DMS114 treated with DMSO at 0.1 percent for 48 hours (cell line): ENCODE results near the gene PTPRN2.

Source experiments
- DNase-seq: peaks from one replicate; lab custom pipeline; 2025; ENCODE audit not compliant: unreplicated experiment; lab: John Stamatoyannopoulos, UW

The PTPRN2 gene

DNA sequence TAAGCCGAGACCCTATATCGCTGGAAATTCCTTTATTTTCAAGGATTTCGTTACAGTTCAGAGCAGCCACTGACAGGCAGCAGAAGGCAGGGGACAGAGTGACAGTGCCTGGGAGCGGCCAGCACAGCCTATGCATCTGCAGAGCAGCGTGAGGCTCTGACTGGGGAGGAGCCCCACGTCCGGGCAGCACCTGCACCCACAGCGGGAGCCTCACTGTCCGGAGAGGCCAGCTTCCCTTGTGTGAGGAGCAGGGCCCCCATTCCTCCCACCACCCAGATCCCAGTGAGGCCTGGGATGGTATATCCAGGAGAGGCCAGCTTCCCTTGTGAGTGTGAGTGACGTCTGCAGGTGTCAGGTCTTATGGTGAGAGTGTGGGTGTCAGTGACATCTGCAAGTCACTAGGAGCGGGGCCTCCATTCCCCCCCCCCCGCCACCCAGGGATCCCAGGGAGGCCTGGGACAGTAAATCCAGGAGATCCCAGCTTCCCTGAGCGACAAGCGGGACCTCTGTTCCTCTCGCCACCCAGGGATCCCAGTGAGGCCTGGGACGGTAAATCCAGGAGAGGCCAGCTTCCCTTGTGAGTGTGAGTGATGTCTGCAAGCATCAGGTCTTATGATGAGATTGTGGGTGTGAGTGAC is 259.1 kb downstream of the PTPRN2 start:
- DNase-seq: no peak

DNA sequence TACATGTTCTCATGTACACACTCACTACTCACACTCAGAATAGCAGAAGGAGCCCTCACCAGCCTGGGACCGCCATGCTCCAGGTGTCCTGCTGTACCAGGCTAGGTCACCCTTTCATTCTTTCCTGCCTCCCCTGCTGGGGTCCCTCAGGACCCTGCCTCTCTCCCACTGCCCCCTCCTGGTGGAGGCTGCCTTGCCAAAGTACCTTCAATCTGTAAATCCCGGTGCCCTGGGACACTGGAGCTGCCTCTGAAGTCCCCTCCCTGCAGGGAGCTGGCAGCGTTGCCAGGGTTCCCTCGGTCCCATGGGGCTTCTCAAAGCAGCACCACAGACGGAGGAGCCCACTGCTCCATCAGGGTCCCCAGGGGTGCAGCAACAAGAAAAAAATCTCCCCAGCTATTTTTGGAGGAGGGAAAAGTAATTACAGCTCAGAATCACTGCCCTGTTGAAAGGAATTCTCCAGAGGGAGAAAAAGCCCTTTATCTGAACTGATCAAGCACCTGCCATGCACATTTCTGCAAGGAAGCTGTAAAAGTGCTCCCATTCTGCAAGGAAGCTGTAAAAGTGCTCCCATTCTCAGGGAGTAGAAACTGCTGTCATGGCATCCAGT is 259.9 kb downstream of the PTPRN2 start:
- DNase-seq: no peak

DNA sequence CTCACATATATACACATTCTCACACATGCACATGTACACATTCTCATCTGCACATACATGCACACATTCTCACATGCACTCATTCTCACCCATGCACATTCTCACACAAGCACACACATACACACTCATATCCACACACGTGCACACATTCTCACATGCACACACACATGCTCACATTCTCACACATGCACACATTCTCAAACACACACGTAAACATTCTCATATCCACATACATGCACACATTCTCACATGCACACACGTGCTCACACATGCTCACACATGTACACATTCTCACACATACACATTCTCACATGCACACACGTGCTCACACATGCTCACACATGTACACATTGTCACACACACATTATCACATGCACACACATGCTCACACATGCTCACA is 260.6 kb downstream of the PTPRN2 start:
- no peak for DNase-seq

DNA sequence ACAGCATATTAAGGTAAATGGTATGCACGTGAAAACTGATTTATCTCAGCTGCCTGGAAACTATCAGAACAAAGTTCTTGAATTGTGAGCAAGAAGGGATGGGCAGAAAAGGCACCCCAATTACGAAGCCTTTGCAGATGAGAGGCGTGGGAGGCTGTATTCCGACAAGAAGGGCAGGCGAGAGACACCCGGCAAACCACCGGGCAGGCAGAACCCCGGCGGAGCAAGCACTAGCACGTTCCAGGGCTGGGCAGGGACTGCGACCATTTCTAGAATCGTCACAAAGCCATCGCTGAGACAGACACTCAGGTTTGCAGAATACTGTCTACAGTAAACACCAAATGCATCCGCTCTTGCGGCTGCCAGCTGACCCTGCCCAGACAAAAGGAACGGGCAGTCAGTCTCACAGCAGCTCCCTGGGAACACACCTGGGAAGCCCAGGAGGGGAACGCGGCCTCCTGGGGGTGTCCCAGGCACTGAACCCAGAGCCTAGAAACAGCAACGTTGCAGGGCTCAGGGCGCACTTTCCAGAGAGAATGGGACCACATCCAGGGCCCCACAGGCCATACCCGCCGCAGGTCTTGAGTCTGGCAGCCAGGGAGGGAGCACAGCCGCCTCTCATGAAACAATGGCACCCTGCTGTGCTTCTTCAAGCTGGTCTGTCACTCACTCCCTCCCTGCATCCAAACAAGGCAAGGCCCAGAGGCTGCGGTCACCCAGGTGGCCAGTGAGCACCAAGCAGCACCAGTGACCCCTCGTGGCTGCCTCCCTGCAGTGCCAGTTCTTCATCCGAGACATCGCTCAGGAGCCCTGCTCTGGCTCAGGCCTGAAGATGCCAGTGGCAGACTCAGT is 261.9 kb downstream of the PTPRN2 start:
- no peak for DNase-seq

DNA sequence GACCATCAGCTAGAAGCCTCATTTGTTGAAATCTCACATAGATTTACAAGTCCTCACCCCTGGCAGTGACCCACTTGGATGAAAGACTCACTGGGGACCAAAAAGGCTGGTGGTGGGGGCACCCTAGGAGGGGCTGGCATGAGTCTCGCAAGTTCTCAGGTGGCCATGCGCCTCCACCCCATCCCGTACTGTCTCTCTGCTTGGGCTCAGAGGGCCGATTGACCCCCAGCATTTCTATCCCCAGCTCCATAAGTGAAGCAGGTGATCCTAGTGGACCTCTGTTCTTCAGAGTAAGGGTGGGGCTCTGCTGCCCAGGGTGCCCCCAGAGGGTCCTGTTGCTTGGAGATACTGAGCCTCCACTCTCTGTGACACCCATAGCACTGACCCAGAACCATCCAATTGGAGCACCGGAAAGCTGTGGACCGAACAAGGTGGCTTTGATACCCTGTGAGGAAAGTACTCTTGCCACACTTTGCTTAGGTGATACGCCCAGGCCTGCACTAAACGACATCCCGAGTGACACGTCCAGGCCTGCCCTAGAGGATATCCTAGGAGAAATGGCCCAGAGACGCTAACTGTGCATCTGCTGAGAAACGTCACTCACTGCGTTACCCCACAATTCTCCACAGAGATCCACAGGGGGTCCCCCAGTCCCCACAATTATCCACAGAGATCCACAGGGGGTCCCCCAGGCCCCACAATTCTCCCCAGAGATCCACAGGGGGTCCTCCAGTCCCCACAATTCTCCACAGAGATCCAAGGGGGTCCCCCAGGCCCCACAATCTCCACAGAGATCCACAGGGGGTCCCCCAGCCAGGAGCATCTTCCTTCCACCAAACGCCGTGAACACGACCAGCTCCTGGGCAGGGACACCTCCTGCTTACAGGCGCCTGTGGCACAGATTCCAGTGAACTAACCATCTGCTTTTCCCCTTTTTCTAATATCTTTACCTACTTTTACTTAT is 262.9 kb downstream of the PTPRN2 start:
- no peak for DNase-seq

DNA sequence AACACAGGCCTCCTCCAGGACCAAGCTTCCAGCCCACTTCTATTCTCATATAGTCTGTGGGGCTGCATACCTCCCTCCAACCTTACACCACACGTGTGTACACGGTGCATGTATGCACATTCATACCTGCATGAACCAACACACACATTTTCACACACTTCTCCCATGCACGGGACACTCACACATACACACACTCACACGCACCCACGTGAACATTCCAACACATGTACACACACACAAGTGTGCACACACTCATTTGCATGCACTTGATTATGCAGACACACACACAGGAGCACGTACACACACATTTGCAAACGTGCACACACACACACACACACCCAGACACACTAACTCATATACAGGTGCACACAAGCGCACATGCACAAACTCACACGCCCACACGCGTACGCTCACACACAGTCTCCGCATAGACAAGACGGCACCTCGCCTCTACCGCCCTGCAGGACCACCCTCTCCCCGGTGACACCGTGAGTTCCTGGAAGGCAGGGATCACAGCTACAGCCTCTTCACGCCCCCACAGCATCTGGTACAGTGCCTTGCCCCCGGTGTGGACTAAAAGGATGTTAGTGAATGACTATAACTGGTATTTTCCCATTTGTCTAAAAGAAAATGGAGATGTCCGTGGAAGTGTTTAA is 263.8 kb downstream of the PTPRN2 start:
- no peak for DNase-seq

DNA sequence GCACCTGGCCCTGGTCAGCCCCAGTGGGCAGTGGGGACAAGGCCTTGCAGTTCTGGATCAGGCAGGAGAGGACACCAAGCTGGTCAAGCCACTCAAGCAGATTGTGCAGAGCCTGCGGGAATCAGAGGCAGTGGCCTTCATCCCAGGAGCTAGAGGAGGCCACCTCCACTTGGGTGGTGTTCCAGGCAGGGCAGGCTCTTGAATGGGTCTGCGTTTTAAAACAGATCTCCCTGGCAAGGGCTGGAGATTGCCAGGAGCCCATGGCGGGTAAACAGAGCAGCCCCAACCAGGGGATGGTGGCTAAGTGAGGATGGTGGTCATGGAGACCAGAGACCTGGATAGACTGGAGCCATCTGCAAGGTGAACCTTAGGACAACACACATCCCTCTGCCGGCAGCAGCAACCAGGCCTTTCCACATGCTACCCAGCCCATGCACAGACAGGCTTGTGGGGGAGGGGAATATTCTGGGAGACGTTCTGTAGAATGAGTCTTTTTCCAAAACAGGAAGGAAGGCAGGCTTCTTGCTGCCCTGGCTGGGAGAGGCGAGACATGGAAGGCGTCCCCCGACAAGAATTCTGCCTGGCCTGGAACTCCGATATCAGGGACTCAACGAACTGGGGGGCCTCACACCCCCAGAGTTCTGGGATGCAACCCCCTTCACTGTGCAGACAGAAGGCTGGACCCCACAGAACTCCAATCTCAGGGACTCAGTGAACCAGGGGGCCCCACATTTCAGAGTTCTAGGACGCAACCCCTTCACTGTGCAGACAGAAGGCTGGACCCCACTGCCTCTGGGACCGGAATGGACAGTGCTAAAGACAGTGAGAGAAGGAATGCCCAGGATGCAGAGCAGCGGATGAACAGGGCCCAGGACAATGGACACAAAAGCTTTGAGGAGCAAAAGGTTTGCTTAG is 264.8 kb downstream of the PTPRN2 start:
- no peak for DNase-seq

DNA sequence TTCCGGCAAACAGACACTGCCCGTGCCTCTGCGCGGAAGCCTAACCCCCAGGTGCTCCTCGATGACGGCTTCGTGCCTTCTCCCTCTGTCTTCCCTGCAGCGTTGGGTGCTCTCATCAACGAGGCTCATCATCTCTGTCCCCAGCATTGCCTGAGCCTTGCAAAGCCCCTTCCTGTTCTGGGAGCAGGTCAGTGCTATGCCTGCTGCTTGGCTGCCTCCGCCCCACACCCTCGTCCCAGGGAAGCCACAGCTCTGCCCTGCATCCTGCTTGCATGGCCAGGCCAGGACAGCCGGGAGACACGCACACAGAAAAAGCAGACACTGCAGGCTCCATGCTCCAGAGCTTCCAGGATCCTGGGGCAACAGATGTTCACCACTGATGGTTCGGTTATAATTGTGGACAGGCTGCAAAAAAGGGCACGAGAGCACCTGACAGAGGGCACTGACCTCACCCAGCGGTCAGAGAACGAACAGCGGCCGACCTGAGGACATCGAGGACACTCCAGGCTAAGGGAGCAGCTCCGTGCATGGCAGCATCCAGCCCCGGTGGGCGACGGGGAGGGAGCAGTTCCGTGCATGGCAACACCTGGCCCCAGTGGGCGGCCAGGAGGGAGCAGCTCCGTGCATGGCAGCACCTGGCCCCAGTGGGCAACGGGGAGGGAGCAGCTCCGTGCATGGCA is 265.5 kb downstream of the PTPRN2 start:
- no peak for DNase-seq

DNA sequence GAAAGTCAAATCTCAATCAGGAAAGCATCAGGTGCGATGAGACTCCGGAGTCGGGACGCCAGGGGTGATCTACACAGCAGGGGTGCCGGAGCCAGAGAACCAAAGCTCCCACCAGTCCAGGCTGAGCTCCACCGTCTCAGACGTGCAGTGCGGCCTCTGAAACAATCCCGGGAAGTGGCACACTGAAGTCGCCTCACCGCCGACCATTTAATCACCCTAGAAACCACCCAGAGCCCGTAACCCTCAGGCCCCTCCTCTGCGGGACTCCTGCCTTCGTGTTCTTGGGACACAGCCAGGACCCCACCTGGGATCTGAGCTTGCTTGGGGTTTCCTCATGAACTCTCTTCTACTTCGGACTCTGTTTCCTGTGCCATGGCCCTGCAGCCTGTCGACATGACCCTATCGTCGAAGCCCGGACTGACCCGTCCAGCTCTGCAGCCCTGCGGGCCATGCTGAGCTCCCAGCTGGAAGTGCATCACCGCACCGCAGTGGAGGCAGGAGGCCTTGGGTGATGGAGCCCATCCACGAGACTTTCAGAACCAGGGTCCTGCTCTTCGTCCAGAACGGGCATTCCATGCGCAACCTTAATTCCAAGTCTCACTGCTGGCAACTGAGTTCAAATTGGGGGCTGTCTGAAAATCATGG is 266.4 kb downstream of the PTPRN2 start:
- no peak for DNase-seq

DNA sequence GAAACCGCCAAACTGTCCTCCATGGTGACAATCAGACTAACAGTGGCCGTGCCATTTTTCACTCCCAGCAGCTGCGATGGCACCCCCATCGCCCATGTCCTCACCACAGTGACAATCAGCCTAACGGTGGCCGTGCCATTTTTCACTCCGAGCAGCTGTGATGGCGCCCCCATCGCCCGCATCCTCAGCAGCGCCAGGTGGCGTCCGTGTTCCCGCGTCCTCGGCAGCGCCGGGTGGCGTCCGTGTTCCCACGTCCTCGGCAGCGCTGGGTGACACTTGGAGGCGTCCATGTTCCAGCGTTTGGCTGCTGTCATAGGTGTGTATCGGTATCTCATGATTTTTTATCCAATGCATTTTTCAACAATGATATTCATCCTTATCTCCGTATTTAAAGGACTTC is 267.3 kb downstream of the PTPRN2 start:
- no peak for DNase-seq

DNA sequence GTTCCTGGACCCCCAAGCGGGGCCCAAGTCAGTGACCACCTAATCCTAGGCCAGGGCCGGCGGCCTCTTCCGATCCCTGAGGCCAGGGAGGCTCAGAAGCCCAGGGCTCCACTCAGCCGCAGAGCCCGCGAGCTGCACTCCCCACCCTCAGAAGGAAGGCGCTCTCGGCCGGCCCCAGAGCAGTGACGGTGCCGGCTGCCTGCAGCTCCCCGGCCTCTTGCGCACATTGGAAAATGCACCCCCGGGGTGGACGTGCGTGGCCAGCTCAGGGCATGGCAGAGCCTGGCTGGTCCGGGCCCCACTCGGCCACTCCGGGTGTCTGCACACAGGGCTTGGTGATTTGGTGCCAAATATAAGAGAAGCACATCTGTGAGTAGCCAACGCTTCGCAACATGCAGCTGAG is 269.1 kb downstream of the PTPRN2 start:
- no peak for DNase-seq

DNA sequence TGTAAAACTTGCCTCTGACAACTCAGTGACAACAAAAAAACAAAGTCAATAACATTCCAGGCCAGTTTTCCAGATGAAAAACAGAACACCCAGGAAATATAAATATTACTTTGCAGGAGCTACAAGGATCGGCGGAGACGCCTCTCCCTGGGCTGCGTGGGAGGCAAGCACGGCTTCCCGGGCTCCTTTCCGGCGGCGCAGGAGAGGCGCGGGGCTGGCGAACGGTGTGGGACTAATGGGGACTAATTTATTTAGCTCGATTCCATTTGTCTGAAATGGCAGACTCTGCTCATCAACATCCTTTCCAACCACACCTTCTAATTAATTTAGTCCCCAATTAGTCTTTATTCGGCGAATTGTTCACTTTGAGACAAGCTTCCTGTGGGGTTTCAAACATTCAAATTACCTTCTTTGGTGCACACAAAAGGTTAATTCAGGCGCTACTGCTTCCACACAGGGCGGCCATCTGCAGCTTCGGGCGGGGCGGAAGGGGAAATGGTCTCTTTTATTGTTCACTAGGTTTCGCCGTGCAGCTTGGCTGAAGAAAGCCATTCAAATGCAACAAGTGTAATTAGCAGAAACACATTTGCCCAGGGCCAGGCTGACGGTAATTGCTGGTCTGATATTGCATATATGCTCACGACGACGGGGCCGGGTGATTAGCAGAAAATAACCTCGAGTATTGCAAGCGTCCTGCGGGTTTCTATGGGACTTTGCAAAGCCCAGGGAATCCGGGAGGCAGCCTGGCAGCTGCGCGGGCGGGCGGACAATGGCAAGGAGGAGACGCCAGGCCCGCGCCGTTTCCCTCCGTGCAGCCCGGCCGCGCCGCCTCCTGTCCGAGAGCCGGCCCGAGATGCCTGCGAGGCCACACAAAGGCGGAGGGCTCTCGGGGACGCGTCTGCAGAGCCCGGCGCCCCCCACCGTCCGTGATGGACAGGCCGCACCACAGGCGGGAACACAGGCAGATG is 270.1 kb downstream of the PTPRN2 start:
- DNase-seq: no peak

DNA sequence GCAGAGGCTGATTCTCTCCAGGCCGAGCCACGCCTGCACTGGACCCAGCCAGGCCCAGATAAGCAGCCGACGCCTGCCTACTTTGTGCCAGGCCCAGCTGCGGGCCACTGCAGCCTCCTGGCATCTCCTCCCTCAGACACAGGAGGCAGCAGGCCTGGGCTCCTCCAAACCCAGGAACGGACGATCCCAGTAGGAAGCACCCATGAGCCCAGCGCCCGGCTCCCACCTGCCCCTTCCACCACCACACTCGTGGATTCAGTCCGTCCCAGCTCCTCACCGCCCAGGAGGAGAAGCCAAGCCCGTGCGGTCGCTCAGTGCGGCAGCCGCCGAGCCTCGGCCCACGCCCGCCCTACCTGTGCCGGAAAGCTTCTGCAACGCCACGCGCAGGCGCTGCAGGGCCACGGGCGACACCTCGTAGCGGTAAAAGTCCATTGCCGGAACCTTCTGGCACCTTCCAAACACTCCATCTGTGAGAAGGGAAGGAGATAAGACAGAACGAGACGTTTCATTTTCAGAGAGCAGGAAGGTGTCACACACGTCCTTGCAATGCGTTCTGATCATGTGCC is 271.1 kb downstream of the PTPRN2 start:
- no peak for DNase-seq

DNA sequence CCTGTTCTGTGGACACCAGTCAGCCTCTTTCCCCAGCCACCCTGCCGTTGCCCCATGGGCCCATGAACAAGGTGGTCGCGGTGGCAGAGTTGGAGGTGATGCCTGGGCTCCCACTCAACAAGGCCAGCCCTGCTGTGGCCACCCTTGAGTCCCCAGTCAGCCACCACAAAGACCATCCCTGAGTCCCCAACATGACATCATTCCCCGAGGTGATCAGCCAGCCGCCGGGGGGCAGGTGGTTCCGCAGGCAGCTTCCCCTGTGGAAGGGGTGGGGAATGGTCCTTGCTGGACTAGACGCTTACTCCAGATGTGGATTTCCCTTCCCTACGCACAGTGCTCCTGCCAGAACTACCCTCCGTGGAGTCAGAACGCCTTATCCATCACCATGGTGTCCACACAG is 271.7 kb downstream of the PTPRN2 start:
- DNase-seq: no peak

DNA sequence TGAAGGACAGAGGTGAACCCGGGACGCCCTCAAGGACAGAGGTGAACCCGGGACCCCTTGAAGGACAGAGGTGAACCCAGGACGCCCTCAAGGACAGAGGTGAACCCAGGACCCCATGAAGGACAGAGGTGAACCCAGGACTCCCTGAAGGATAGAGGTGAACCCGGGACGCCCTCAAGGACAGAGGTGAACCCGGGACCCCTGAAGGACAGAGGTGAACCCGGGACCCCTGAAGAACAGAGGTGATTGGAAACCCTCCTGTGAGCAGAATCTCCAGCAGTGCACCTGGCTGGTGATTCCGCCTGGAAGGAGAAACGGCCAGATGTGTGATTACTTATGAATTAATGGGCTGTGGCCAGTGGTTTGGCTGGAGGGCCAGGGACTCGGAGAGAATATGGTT is 272.3 kb downstream of the PTPRN2 start:
- no peak for DNase-seq

DNA sequence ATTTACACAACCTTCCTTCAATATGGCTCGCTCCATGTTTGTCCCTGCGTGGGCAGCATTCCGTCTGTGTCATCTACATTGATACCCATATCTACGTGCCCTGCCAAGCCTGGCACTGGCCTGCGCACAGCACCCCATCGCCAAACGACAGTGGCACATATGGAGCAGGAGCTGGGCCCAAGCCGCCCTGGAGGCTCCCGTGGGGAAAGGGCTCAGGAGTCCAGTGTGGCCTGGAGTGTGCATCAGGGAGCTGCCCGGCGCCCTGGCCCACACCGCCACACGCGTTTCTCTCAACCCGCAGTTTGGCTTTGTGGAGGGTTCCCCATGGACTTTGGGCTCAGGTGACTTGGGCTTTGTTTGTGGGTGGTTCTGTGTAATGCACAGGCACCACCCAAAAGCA is 273.2 kb downstream of the PTPRN2 start:
- no peak for DNase-seq

DNA sequence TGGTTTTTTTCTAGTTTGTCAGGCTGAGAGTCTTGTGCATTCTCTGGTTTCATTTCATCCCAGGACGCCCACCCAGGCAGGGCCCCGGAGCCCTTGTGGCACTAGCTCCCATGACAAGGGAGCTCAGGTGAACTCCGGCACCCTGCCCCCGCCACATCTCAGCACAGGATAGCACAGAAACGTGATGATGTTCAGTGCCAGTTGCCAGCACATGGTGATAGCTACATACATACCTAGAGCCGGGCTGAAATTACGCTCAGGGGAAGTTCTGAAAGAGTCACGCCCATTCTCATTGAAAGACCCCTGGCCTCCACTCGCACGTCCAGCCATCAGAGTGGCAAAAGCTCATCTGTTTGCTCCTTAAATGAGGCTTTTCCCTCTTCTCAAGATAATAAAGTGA is 273.7 kb downstream of the PTPRN2 start:
- no peak for DNase-seq
